ENCODE results near the gene NTMT2.
"Not testable (repeated sequence)": the region's sequence is repeated elsewhere in the genome, so short reads cannot be mapped to it uniquely, and the experiment has no call there.

The NTMT2 gene

GRCh38 chr1:170145770-170146676, at the start of gene NTMT2:
NTMT2 (plus strand) TSS chr1:170145959; CDS start chr1:170146108, 149 bp downstream.
- intact Hi-C loops (cut with micrococcal nuclease): no loop called here
- Mint-ChIP-seq H3K4me1 (ENCODE audit: low read depth) (no peaks in the 10 kb centered on the region), H3K9me3 (peaks cover 21% of the 10 kb centered on the region), H3K36me3 (ENCODE audit: low read depth) (no peaks in the 10 kb centered on the region), H3K4me3 (no peak within 1 kb of the TSS), H3K27ac (no peak within 1 kb of the TSS), H3K27me3 (peaks cover 1% of the 10 kb centered on the region)

GRCh38 chr1:170095976-170096748, 49.6 kb upstream of the NTMT2 start:
- Mint-ChIP-seq H3K27ac (no peak overlapping the region), H3K36me3 (ENCODE audit: low read depth) (no peaks in the 10 kb centered on the region), H3K4me1 (ENCODE audit: low read depth) (no peaks in the 10 kb centered on the region), H3K27me3 (peaks cover 1% of the 10 kb centered on the region), H3K9me3 (peaks cover 11% of the 10 kb centered on the region), H3K4me3 (no peak overlapping the region)
- intact Hi-C loops (cut with micrococcal nuclease): no loop called here

- Mint-ChIP-seq H3K27ac (no peak overlapping the region), H3K4me3 (no peak overlapping the region), H3K27me3 (peaks cover 1% of the 10 kb centered on the region), H3K36me3 (ENCODE audit: low read depth) (no peaks in the 10 kb centered on the region), H3K4me1 (ENCODE audit: low read depth) (no peaks in the 10 kb centered on the region), H3K9me3 (peaks cover 11% of the 10 kb centered on the region)
- intact Hi-C loops (cut with micrococcal nuclease): no loop called here
Observed at GRCh38 chr1:170096806-170097340, 48.9 kb upstream of the NTMT2 start.

GRCh38 chr1:170097449-170097948, 48.3 kb upstream of the NTMT2 start:
- no peaks in the 10 kb centered on the region for H3K36me3 Mint-ChIP-seq (ENCODE audit: low read depth)
- peaks cover 11% of the 10 kb centered on the region for H3K9me3 Mint-ChIP-seq
- no peaks in the 10 kb centered on the region for H3K4me1 Mint-ChIP-seq (ENCODE audit: low read depth)
- peaks cover 1% of the 10 kb centered on the region for H3K27me3 Mint-ChIP-seq
- intact Hi-C loops (cut with micrococcal nuclease): no loop called here
- no peak overlapping the region for H3K27ac Mint-ChIP-seq
- H3K4me3 Mint-ChIP-seq: no peak overlapping the region

GRCh38 chr1:170113140-170113539, 32.6 kb upstream of the NTMT2 start:
- H3K27ac Mint-ChIP-seq; H3K4me3 Mint-ChIP-seq; intact Hi-C loops (cut with micrococcal nuclease); H3K36me3 Mint-ChIP-seq (ENCODE audit: low read depth); H3K27me3 Mint-ChIP-seq; H3K4me1 Mint-ChIP-seq (ENCODE audit: low read depth): not testable (repeated sequence)
- peaks cover 58% of the 10 kb centered on the region for H3K9me3 Mint-ChIP-seq

DNA sequence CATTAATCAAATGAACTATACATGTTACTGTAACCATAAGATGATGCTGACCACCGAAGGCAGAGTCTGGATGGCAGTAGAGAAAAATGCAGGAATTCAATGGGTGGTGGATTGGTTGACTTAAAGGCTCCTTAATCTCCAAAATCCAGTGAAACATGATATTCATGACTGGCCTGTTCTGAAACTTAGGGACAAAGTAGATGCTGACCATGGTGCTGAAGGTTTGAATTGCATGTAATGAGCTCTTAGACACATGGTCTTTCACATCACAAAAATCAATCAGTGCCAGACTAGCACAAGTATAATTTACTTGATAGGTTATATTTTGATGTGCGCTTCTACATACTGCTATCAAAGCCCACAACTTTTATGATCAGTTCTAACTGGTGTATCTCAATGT, 30.9 kb upstream of the NTMT2 start:
- Mint-ChIP-seq H3K4me1 (ENCODE audit: low read depth) (no peaks in the 10 kb centered on the region), H3K4me3 (no peak overlapping the region), H3K36me3 (ENCODE audit: low read depth) (no peaks in the 10 kb centered on the region), H3K27me3 (no peaks in the 10 kb centered on the region), H3K27ac (no peak overlapping the region), H3K9me3 (peaks cover 58% of the 10 kb centered on the region)
- intact Hi-C loops (cut with micrococcal nuclease): no loop called here

DNA sequence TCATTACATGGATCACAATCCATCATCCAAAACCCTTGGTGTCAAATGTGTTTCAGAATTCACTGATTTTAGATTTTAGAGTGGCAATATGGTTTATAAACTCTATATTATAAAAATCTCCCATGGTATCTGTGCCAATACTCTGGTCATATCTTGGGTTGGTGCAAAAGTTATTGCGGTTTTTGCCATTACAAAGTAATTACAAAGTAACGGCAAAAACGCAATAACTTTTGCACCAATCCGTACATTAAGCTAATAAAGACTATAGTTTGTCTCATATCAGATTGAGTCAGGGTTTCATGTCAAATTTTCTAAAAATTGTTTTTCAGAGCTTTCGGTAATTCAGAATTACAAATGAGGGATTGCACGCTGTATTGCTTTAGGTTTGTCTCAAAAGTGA, 23.4 kb upstream of the NTMT2 start:
- peaks cover under 1% of the 10 kb centered on the region for H3K9me3 Mint-ChIP-seq
- no peaks in the 10 kb centered on the region for H3K36me3 Mint-ChIP-seq (ENCODE audit: low read depth)
- no peak overlapping the region for H3K27ac Mint-ChIP-seq
- intact Hi-C loops (cut with micrococcal nuclease): no loop called here
- no peak overlapping the region for H3K4me3 Mint-ChIP-seq
- H3K4me1 Mint-ChIP-seq (ENCODE audit: low read depth): no peaks in the 10 kb centered on the region
- no peaks in the 10 kb centered on the region for H3K27me3 Mint-ChIP-seq

- intact Hi-C loops (cut with micrococcal nuclease): no loop called here
- Mint-ChIP-seq H3K27ac (no peak overlapping the region), H3K27me3 (no peaks in the 10 kb centered on the region), H3K36me3 (ENCODE audit: low read depth) (no peaks in the 10 kb centered on the region), H3K9me3 (no peaks in the 10 kb centered on the region), H3K4me1 (ENCODE audit: low read depth) (no peaks in the 10 kb centered on the region), H3K4me3 (no peak overlapping the region)
Observed at GRCh38 chr1:170125269-170125668, 20.5 kb upstream of the NTMT2 start.

DNA sequence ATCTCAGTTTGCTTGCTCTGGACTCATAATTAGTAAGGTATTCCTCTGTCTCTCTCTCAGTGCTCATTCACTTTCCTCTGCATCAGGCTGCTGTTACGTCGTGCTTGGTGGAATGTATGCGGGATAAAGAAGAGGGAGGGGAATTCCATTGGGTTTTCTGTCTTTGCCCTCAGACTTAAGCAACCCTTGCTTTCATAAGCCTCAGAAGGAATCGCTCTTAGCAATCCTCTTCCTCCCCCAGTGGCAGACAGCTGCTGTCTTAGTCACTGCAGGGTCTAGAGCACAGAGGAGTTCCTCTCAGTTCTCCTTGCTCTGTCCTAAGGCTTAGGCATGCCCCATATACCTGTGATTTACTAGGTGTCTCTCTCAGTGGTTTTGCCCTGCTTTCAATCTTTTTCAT, 19.1 kb upstream of the NTMT2 start:
- Mint-ChIP-seq H3K4me3 (no peak overlapping the region), H3K4me1 (ENCODE audit: low read depth) (no peaks in the 10 kb centered on the region), H3K27me3 (no peaks in the 10 kb centered on the region), H3K36me3 (ENCODE audit: low read depth) (no peaks in the 10 kb centered on the region), H3K27ac (no peak overlapping the region), H3K9me3 (no peaks in the 10 kb centered on the region)
- intact Hi-C loops (cut with micrococcal nuclease): no loop called here

DNA sequence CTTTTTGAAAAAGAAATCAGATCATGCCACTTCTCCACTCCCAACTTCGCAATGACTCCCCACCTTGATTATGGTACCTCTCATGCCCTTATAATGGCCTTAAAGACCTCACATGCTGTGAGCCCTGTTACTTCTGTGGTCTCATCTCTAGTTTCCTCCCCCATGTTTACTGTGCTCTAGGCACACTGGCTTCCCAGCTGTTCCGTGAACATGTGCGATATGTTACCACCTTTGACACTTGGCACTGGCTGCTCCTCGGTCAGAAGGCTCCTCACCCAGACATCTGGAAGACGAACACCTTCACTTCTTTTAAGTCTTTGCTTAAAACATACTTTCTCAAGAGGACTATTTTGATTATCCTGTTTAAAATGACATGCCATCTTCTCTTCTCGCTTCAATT, 14.3 kb upstream of the NTMT2 start:
- Mint-ChIP-seq H3K36me3 (ENCODE audit: low read depth) (no peaks in the 10 kb centered on the region), H3K9me3 (no peaks in the 10 kb centered on the region), H3K27ac (no peak overlapping the region), H3K4me1 (ENCODE audit: low read depth) (no peaks in the 10 kb centered on the region), H3K27me3 (no peaks in the 10 kb centered on the region), H3K4me3 (no peak overlapping the region)
- intact Hi-C loops (cut with micrococcal nuclease): no loop called here

- Mint-ChIP-seq H3K27ac (no peak overlapping the region), H3K27me3 (no peaks in the 10 kb centered on the region), H3K9me3 (no peaks in the 10 kb centered on the region)
Observed at GRCh38 chr1:170131984-170132383, 13.8 kb upstream of the NTMT2 start.

GRCh38 chr1:170133766-170134495, 11.8 kb upstream of the NTMT2 start:
- Mint-ChIP-seq H3K9me3 (peaks cover 9% of the 10 kb centered on the region), H3K36me3 (ENCODE audit: low read depth) (no peaks in the 10 kb centered on the region), H3K4me1 (ENCODE audit: low read depth) (no peaks in the 10 kb centered on the region), H3K27me3 (no peaks in the 10 kb centered on the region), H3K4me3 (no peak overlapping the region), H3K27ac (no peak overlapping the region)
- intact Hi-C loops (cut with micrococcal nuclease): no loop called here

More at GRCh38 chr1:170131984-170132383, 13.8 kb upstream of the NTMT2 start:
- Mint-ChIP-seq H3K4me3 (no peak overlapping the region), H3K4me1 (ENCODE audit: low read depth) (no peaks in the 10 kb centered on the region), H3K36me3 (ENCODE audit: low read depth) (no peaks in the 10 kb centered on the region)
- intact Hi-C loops (cut with micrococcal nuclease): no loop called here

DNA sequence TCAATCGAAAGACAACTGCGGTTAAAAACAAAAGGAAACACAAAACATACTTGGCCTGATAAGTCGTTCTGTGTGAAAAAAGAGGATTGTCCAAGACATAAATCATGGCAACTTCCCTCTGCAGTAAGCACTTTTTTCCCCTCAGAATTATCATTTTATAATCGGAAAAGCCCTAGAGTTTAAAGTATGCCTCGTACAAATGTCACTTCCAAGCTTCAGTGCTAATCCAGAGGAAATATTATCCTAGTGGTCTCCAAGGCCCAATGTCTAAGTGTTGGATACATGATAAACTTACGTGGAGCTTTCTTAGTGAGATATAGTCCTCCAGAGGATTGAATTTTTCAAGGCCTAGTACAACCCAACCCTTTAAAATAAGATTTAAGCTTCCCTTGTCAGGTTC, 11.2 kb upstream of the NTMT2 start:
- Mint-ChIP-seq H3K27ac (no peak overlapping the region), H3K36me3 (ENCODE audit: low read depth) (no peaks in the 10 kb centered on the region), H3K27me3 (no peaks in the 10 kb centered on the region), H3K4me3 (no peak overlapping the region), H3K9me3 (peaks cover 9% of the 10 kb centered on the region), H3K4me1 (ENCODE audit: low read depth) (no peaks in the 10 kb centered on the region)
- intact Hi-C loops (cut with micrococcal nuclease): no loop called here
